Measurements from ENCODE around the gene STARD3.

GRCh38 chr17:39640591-39641031, 3.7 kb downstream of the STARD3 start:
- TF ChIP-seq GATA2 (IDR thresholded peaks at IDR 0.05; ENCODE audit: low read depth, low read length) = no peak
- TF ChIP-seq GATA3 (IDR thresholded peaks at IDR 0.05; ENCODE audit: low read depth, low read length) = no peak

All from SH-SY5Y (cell line).